PC-3 (cell line): ENCODE results near the gene FOXO3.

Experiments used
- CTCF ChIP-seq: fragments of 300-600 bp; sonication (generic); conservative IDR thresholded peaks from 2 replicates; pipeline ENCODE4 v1.5.1; 2017; ENCODE audit warnings: antibody characterized with exemption, low read depth, mild to moderate bottlenecking, low read length
- EZH2phosphoT487 ChIP-seq: fragments of 300-600 bp; sonication (generic); IDR thresholded peaks from 2 replicates; pipeline ENCODE4 v1.6.1; 2018; ENCODE audit warnings: mild to moderate bottlenecking, antibody characterized with exemption, low read length, borderline replicate concordance

- TF ChIP-seq CTCF (no peak), EZH2phosphoT487 (no peak)
Observed at GRCh38 chr6:108662702-108663101, 102.0 kb downstream of the FOXO3 start.
